K562 (cell line): ENCODE results near the gene MDH2. TPM values are rescaled to one million over a fixed set of nuclear protein-coding genes. Genes with fewer than 3 reads are reported as not detected.

ENCODE experiments used
- ARID2 ChIP-seq: fragments of 450-650 bp; IDR thresholded peaks from 2 replicates; pipeline ENCODE4 v1.6.1; 2017; ENCODE audit warnings: antibody characterized with exemption, mild to moderate bottlenecking
- BCLAF1 ChIP-seq, 2 experiments: fragments of 450-650 bp in 1 of 2; IDR thresholded peaks; 2 replicates each; pipeline ENCODE4 v1.6.1; 2011 to 2017; ENCODE audit warnings: low read depth in 2 of 2, antibody characterized with exemption in 1 of 2, borderline replicate concordance in 1 of 2, low read length in 1 of 2, mild to moderate bottlenecking in 1 of 2, mixed read lengths in 1 of 2; ENCODE audit not compliant: control insufficient read depth in 1 of 2
- CCNT2 ChIP-seq: IDR thresholded peaks from 2 replicates; pipeline ENCODE4 v1.6.1; 2011; ENCODE audit warnings: borderline replicate concordance, low read depth, mild to moderate bottlenecking, moderate library complexity, mixed read lengths, low read length; ENCODE audit not compliant: insufficient read length; ENCODE audit errors: extremely low read depth
- CEBPB ChIP-seq: fragments of 450-650 bp; IDR thresholded peaks from 2 replicates; pipeline ENCODE4 v1.6.1; 2016; ENCODE audit warnings: missing genetic modification characterization, missing compliant biosample characterization
- ELF2 ChIP-seq: fragments of 250-450 bp; sonication (Bioruptor Pico); IDR thresholded peaks from 2 replicates; pipeline ENCODE4 v1.5.0; 2021; ENCODE audit warnings: mild to moderate bottlenecking
- FOXJ2 ChIP-seq: fragments of 200-800 bp; sonication (Bioruptor generic); IDR thresholded peaks from 2 replicates; pipeline ENCODE4 v1.6.1; 2016; ENCODE audit warnings: missing genetic modification characterization, missing compliant biosample characterization
- HDAC1 ChIP-seq, 2 experiments: fragments of 450-650 bp; IDR thresholded peaks; 2 replicates each; pipeline ENCODE4 v1.6.1; 2016 to 2017; ENCODE audit warnings: inconsistent platforms in 1 of 2, mild to moderate bottlenecking in 1 of 2, moderate library complexity in 1 of 2
- HNRNPLL ChIP-seq: fragments of 200-400 bp; formaldehyde crosslinking; IDR thresholded peaks from 2 replicates; pipeline ENCODE4 v1.6.1; 2017; ENCODE audit warnings: low read length, low read depth, mild to moderate bottlenecking; ENCODE audit not compliant: poor library complexity, severe bottlenecking
- KAT8 ChIP-seq: fragments of 450-650 bp; IDR thresholded peaks from 2 replicates; pipeline ENCODE4 v1.6.1; 2016; ENCODE audit warnings: low read depth, mild to moderate bottlenecking
- MCM7 ChIP-seq, 2 experiments: fragments of 450-650 bp; IDR thresholded peaks; 2 replicates each; pipeline ENCODE4 v1.6.1; 2016 to 2018
- MITF ChIP-seq: IDR thresholded peaks from 2 replicates; pipeline ENCODE4 v1.6.1; 2014; ENCODE audit warnings: antibody characterized with exemption
- NUFIP1 ChIP-seq: fragments of 450-650 bp; IDR thresholded peaks from 2 replicates; pipeline ENCODE4 v1.6.1; 2018; ENCODE audit not compliant: partially characterized antibody
- POLR2G ChIP-seq: fragments of 200-400 bp; formaldehyde crosslinking; IDR thresholded peaks from 2 replicates; pipeline ENCODE4 v1.6.1; 2017; ENCODE audit warnings: low read depth, mild to moderate bottlenecking, antibody characterized with exemption, low read length, moderate library complexity
- RAD51 ChIP-seq: fragments of 450-650 bp; IDR thresholded peaks from 2 replicates; pipeline ENCODE4 v1.7.1; 2016; ENCODE audit warnings: low read depth, mild to moderate bottlenecking, borderline replicate concordance
- SIX5 ChIP-seq, 2 experiments: IDR thresholded peaks; 2 replicates each; pipeline ENCODE4 v1.6.1; 2011; ENCODE audit warnings: low read length in 2 of 2, borderline replicate concordance in 1 of 2, low read depth in 1 of 2, mild to moderate bottlenecking in 1 of 2, moderate library complexity in 1 of 2; ENCODE audit not compliant: insufficient read depth in 1 of 2
- SMARCB1 ChIP-seq: IDR thresholded peaks from 2 replicates; pipeline ENCODE4 v1.6.1; 2011; ENCODE audit warnings: improper control_type of control experiment, low read depth; ENCODE audit not compliant: insufficient read length
- SRF ChIP-seq, 2 experiments: fragments of 250-450, 450-650 bp in 1 of 2; sonication (Bioruptor Pico) in 1 of 2; sonication (generic) in 1 of 2; formaldehyde crosslinking; IDR thresholded peaks; 2 replicates each; pipeline versions ENCODE4 v1.5.0 to v1.5.1; 2020 to 2022; ENCODE audit warnings: mild to moderate bottlenecking in 1 of 2, missing genetic modification reagents in 1 of 2
- TCF15 ChIP-seq: fragments of 250-450 bp; sonication (Bioruptor Pico); IDR thresholded peaks from 2 replicates; pipeline ENCODE4 v1.8.0; 2022; ENCODE audit warnings: moderate library complexity, mild to moderate bottlenecking, inconsistent platforms
- ZNF609 ChIP-seq: sonication (generic); formaldehyde crosslinking; IDR thresholded peaks from 2 replicates; pipeline ENCODE4 v1.8.1; 2023; ENCODE audit warnings: missing genetic modification reagents, mild to moderate bottlenecking, borderline replicate concordance
- polyA plus RNA-seq, 8 experiments: library from polyadenylated mRNA; depleted of rRNA in 4 of 8; stranded (reverse) in 5 of 8; unstranded in 3 of 8; fragments of >200 nt; fragmentation: Nextera tagmentation in 2 of 8; fragmentation: Illumina TruSeq in 1 of 8; extraction: Ambion mirVana in 2 of 8; extraction: Trizol in 1 of 8; gene quantifications; 2 replicates each; pipeline versions ENCODE4 v1.2.1 to v1.2.3, GENCODE V29; 2011 to 2014; ENCODE audit warnings: inconsistent platforms in 1 of 8, missing spikeins in 1 of 8
- total RNA-seq, 7 experiments: library from RNA; depleted of rRNA in 6 of 7; stranded (reverse); fragments of >200 nt in 6 of 7; fragmentation: Illumina TruSeq in 2 of 7; extraction: Trizol in 2 of 7; gene quantifications; 2 replicates each; pipeline versions ENCODE4 v1.2.1 to v1.2.3, GENCODE V29; 2011 to 2021; ENCODE audit warnings: low replicate concordance in 1 of 7

Gene MDH2
- total and polyA plus RNA-seq, 9 of the 15 experiments (the other 6 are each of a cell fraction or from before 2014, with no cell fraction given), result 106 to 701 (median 242) TPM

GRCh38 chr7:76049295-76049694 is 1.4 kb downstream of the MDH2 start (continued):
- TF ChIP-seq CCNT2 (no peak), BCLAF1 (IDR thresholded peaks at IDR 0.05; ENCODE audit: borderline replicate concordance in 1 of 2, control insufficient read depth in 1 of 2, low read depth in 2 of 2, low read length in 1 of 2) (no peak), KAT8 (no peak), CEBPB (tag) (no peak), ZNF609 (CRISPR knock-in tag) (no peak), POLR2G (no peak), HDAC1 (IDR thresholded peaks at IDR 0.05) (0 out of 4 replicates have a peak, but pooled peaks of 1 of the 2 experiments have one; percentile 17), SIX5 (IDR thresholded peaks at IDR 0.05; ENCODE audit: borderline replicate concordance in 1 of 2, insufficient read depth in 1 of 2, low read depth in 1 of 2, low read length in 2 of 2) (no peak), SMARCB1 (no peak), MITF (no peak), RAD51 (no peak), ARID2 (no peak), FOXJ2 (tag) (no peak), HNRNPLL (no peak), SRF (CRISPR knock-in tag; IDR thresholded peaks at IDR 0.05) (no peak), ELF2 (CRISPR knock-in tag) (no peak), MCM7 (IDR thresholded peaks at IDR 0.05) (no peak), TCF15 (no peak), NUFIP1 (no peak)
